HG03060 (cell line): Measurements from ENCODE around the gene FOXRED1.
"Not testable (repeated sequence)": the region's sequence is repeated elsewhere in the genome, so short reads cannot be mapped to it uniquely, and the experiment has no call there.

ENCODE experiments used
- ATAC-seq: cut with Tn5 transposase; IDR thresholded peaks from one replicate; pipeline ENCODE4 v1.9.1; 2021; ENCODE audit warnings: low read depth, moderate number of reproducible peaks; ENCODE audit not compliant: unreplicated experiment

The FOXRED1 gene

GRCh38 chr11:126268708-126269579, at the start of gene FOXRED1, which contains the start of gene SRPRA:
FOXRED1 (plus strand) TSS chr11:126269154; CDS start chr11:126269207, 53 bp downstream.
SRPRA (minus strand) TSS chr11:126268895; CDS start chr11:126268804, 91 bp downstream.
- peak; percentile 96 for ATAC-seq

GRCh38 chr11:126219547-126219946, 49.4 kb upstream of the FOXRED1 start:
- no peak for ATAC-seq

GRCh38 chr11:126224647-126225294, 44.2 kb upstream of the FOXRED1 start:
- no peak for ATAC-seq

GRCh38 chr11:126225295-126225665, 43.7 kb upstream of the FOXRED1 start:
- no peak for ATAC-seq

GRCh38 chr11:126226334-126227084, 42.4 kb upstream of the FOXRED1 start:
- ATAC-seq: no peak

GRCh38 chr11:126229858-126230540, 39.0 kb upstream of the FOXRED1 start:
- ATAC-seq: no peak

GRCh38 chr11:126231725-126232459, 37.1 kb upstream of the FOXRED1 start:
- ATAC-seq: no peak

GRCh38 chr11:126232683-126233082, 36.3 kb upstream of the FOXRED1 start:
- ATAC-seq: no peak

GRCh38 chr11:126233391-126233790, 35.6 kb upstream of the FOXRED1 start:
- no peak for ATAC-seq

- ATAC-seq: no peak
Measured at GRCh38 chr11:126246636-126247035, 22.3 kb upstream of the FOXRED1 start.

GRCh38 chr11:126253265-126253664, 15.7 kb upstream of the FOXRED1 start:
- no peak for ATAC-seq

GRCh38 chr11:126254819-126255218, 14.1 kb upstream of the FOXRED1 start:
- ATAC-seq: no peak

GRCh38 chr11:126255507-126255906, 13.4 kb upstream of the FOXRED1 start:
- ATAC-seq: not testable (repeated sequence)

- ATAC-seq: no peak
Measured at GRCh38 chr11:126256216-126256615, 12.7 kb upstream of the FOXRED1 start.

- no peak for ATAC-seq
Measured at GRCh38 chr11:126257144-126257543, 11.8 kb upstream of the FOXRED1 start.

GRCh38 chr11:126257764-126258163, 11.2 kb upstream of the FOXRED1 start:
- ATAC-seq: no peak

GRCh38 chr11:126262216-126262615, 6.7 kb upstream of the FOXRED1 start:
- no peak for ATAC-seq

- ATAC-seq: no peak
Measured at GRCh38 chr11:126263489-126263888, 5.5 kb upstream of the FOXRED1 start.

GRCh38 chr11:126265811-126266210, 3.1 kb upstream of the FOXRED1 start:
- ATAC-seq: no peak

GRCh38 chr11:126267650-126268049, 1.3 kb upstream of the FOXRED1 start:
- no peak for ATAC-seq
